Activated T-cell treated with anti-CD3 and anti-CD28 coated beads, Interleukin-2, amount 50 U/mL, for 24 hours (primary cell): ENCODE results near the gene ZFAND3.

Experiments used
- DNase-seq: peaks from one replicate; pipeline ENCODE4 v3.0.0-alpha.2; 2020
- H3K27ac Mint-ChIP-seq: 2 replicates; pipeline ENCODE4 v1.8.0; 2020; ENCODE audit warnings: mild to moderate bottlenecking, mixed read lengths
- H3K27me3 Mint-ChIP-seq: 2 replicates; pipeline ENCODE4 v1.8.0; 2020; ENCODE audit warnings: mixed read lengths
- H3K36me3 Mint-ChIP-seq: 2 replicates; pipeline ENCODE4 v1.8.0; 2020; ENCODE audit warnings: low read depth, mixed read lengths
- H3K4me1 Mint-ChIP-seq: 2 replicates; pipeline ENCODE4 v1.8.0; 2020; ENCODE audit warnings: low read depth, mixed read lengths
- H3K4me3 Mint-ChIP-seq: 2 replicates; pipeline ENCODE4 v1.8.0; 2020; ENCODE audit warnings: mild to moderate bottlenecking, moderate library complexity, mixed read lengths
- H3K9me3 Mint-ChIP-seq: 2 replicates; pipeline ENCODE4 v1.8.0; 2020; ENCODE audit warnings: mixed read lengths

Gene ZFAND3

DNA sequence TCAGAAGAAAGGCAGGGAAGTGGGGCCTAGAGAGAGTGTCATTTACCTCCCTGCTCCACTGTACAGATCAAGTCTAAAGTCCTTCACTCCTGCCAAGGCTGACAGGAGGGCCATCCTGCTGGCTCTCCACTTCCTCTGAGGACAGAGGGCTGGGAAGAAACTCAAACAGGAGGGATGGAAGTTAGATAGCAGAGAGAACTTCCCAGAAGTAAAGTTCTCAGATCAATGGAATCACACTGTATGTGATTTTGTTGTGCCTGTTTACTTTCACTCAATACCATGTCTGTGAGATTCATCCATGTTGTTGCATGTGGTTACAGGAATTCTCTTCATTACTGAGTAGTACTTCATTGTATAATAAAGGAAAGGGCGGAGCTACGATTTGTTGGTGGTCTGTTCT, 32.3 kb upstream of the ZFAND3 start:
- Mint-ChIP-seq H3K27me3 (peaks cover 33% of the 10 kb centered on the region), H3K36me3 (no peaks in the 10 kb centered on the region), H3K27ac (no peak overlapping the region), H3K9me3 (no peaks in the 10 kb centered on the region), H3K4me1 (peaks cover 27% of the 10 kb centered on the region), H3K4me3 (no peak overlapping the region)
- DNase-seq = no peak

DNA sequence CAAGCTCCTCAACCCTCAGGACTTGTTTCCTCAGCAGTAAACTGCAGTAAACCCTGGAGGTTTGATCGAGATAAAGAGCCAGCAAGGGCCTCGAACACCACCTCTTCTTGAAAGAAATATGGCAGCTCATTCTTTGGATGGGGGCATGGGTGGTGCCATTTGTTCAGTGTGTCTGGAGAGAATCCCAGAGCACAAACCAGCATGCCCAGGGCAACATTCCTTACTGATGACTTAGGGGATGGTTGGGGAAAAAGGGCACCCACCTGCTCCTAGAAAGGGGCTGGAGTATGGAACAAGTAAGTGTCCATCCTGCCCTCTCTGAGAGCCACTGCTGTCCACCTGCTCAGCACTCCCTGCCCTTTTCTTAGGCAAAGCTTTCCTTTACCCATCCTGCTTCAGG, 31.3 kb upstream of the ZFAND3 start:
- no peak overlapping the region for H3K27ac Mint-ChIP-seq

DNA sequence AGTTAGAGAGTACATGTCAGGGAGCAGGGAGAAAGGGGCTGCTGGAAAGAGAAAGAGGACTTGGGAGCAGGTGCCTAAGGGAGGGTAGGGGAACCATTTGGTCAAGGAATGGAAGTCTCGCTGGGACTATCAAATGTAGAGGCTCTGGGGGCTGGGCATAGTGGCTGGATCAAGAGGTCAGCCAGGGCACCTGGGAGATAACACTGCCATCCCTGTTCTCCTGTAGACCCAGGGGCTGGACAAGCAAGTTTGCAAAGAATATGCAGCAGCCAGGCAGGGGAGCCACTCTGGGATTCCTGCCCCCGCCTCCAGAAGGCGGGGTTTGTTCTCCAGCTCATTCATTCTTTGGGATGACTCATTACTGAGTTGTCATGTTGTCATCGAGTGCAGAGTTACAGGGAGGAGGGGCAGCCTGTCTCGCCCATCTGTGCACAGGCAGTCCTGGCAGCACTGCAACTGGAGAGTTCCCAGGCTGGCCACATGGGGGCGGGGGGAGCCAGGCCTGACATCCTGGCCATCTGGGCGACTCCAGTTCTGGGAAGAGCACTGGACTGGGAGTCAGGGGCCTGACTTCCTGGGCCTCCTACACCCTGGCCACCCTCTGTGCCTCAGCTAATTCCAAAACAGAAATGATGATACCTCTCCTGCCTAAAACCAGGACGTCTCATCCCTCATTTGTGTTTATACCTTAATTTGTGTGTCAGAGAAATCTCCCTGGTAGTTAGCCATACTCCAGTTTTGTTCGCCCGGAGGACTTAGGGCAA, 28.2 kb upstream of the ZFAND3 start:
- Mint-ChIP-seq H3K27me3 (no peaks in the 10 kb centered on the region), H3K27ac (no peak overlapping the region), H3K36me3 (no peaks in the 10 kb centered on the region), H3K4me1 (peaks cover 11% of the 10 kb centered on the region), H3K9me3 (no peaks in the 10 kb centered on the region), H3K4me3 (no peak overlapping the region)
- DNase-seq = peak; percentile 87

More for the DNA sequence above, 31.3 kb upstream of the ZFAND3 start:
- H3K9me3 Mint-ChIP-seq = no peaks in the 10 kb centered on the region
- peaks cover 21% of the 10 kb centered on the region for H3K4me1 Mint-ChIP-seq
- no peaks in the 10 kb centered on the region for H3K36me3 Mint-ChIP-seq
- no peak overlapping the region for H3K4me3 Mint-ChIP-seq
- H3K27me3 Mint-ChIP-seq = peaks cover 27% of the 10 kb centered on the region
- no peak for DNase-seq

DNA sequence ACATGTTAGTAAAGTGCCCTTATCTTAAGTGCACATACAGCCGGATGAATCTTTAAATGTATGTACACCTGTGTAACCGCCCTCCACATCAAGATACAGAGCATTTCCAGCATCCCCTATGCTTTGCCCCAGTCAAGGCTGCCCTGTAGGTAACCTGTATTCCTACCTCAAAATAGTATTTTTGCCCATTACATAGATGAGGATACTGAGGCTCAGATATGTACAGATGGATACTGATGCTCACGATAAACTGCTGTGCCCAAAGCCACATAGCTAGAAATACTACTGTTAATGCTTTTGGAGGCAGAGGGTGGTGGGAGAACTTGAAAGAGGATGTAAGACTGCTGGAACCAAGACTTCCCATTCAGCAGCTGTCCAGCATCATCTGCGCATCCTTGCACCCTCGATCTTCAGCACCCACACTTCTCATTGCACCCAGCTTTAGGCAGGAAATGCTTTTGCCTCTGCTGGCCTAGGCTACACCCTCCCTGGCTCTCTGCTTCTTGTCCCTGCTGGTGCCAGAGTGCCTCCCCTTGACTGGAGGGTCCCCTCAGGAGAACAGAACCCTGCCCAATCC, 27.0 kb upstream of the ZFAND3 start:
- H3K4me1 Mint-ChIP-seq = peaks cover 11% of the 10 kb centered on the region

DNA sequence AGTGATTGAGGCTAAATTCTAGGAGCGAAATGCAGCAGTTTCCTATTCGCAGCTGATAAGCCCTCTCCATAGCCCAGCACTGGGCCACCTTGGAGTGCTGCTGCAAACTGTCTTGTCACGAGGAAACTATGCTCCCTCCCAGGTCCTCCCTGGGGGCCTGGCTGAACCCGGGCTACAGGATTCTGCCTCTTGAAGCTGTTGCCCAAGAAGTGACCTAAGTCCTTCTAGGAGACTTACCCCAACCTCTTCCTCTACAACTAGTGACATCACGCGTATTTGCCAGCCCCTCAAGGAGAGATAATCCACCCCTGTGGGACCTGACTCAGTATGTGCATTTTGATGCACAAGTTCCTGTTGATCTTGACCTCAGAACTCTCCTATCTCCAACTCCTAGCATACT, 26.5 kb upstream of the ZFAND3 start:
- no peak for DNase-seq
- Mint-ChIP-seq H3K36me3 (no peaks in the 10 kb centered on the region), H3K4me3 (no peak overlapping the region), H3K27ac (no peak overlapping the region), H3K4me1 (peaks cover 11% of the 10 kb centered on the region), H3K9me3 (no peaks in the 10 kb centered on the region), H3K27me3 (no peaks in the 10 kb centered on the region)

More for the DNA sequence above, 27.0 kb upstream of the ZFAND3 start:
- Mint-ChIP-seq H3K36me3 (no peaks in the 10 kb centered on the region), H3K9me3 (no peaks in the 10 kb centered on the region), H3K4me3 (no peak overlapping the region), H3K27me3 (no peaks in the 10 kb centered on the region), H3K27ac (no peak overlapping the region)
- DNase-seq = no peak

DNA sequence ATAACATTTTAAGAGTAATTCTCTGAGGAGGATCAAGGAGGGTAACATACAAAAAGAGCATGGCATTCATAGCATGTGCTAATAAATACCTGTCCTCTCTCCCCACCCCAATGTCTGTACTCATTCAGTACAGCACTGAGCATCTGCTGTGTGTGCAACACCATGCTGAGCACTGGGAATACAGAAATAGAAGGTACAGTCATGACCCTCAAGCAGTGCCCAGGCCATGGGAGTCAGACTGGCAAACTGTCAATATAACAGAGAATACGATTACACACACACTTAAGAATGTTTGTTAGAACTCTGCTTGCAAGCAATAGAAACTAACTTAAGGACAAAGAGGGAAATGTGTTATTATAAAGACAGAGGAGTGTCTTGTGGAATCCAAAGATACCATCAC, 24.7 kb upstream of the ZFAND3 start:
- H3K36me3 Mint-ChIP-seq = no peaks in the 10 kb centered on the region

DNA sequence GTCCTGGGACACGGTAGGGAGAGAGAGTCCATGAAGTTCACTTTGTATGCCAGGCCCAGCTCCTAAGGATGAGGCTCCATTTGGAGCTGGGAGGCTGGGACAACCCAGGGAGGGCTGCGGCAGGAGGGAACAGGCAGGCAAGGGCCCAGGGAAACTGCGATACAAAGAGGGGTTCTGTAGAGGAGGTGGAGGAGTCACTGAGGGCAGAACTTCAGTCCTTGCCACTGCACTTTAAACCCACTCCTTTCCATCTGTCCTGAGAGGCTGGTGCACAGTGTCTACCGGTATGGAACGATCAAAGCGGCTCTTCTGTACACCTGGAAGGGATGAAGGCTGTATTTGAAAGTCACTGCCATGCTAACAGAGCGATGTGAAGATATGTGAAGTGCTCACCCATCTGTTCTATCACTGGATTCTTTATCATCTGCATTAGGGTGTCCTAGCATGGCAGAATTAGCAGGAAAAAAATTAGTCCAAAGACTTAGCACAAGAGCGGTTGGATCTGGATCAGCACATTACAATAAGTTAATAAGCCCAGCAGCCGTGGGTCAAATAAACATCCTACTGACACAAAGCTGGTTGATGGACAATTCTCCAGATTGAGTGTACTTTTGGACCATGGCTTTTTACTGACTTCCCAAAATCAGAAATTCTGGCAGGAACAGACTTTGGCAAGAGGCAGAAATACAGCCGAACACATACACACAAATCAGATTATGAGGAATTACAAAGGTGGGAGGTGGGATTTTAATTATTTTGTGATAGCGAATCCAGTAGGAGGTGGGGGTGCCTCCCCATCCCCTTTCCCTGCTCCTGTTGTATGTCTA, 20.9 kb upstream of the ZFAND3 start:
- no peaks in the 10 kb centered on the region for H3K27me3 Mint-ChIP-seq
- no peaks in the 10 kb centered on the region for H3K9me3 Mint-ChIP-seq
- no peaks in the 10 kb centered on the region for H3K36me3 Mint-ChIP-seq
- no peak overlapping the region for H3K27ac Mint-ChIP-seq
- peaks cover 2% of the 10 kb centered on the region for H3K4me1 Mint-ChIP-seq
- DNase-seq = no peak
- H3K4me3 Mint-ChIP-seq = no peak overlapping the region

More for the DNA sequence above, 24.7 kb upstream of the ZFAND3 start:
- Mint-ChIP-seq H3K4me3 (no peak overlapping the region), H3K27me3 (no peaks in the 10 kb centered on the region), H3K27ac (no peak overlapping the region), H3K9me3 (no peaks in the 10 kb centered on the region), H3K4me1 (peaks cover 11% of the 10 kb centered on the region)
- no peak for DNase-seq

DNA sequence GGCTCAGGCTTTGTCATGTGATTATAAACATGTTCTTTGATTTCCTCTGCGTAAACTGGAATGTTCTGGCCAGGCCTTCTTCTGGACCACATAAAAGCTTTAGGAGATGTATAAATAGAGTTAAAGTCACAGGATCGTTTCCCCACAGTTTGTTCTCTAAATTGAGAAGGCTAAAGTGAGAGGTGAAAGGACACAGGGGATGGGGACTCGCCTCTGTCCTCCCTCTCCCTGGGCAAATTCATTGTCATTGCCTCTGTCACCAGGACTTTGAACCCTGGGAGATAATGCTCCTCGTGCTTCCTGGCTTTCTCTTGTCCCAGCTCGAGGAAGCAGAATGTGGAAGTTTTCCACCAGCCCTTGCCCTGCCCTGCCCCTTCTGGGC, 20.3 kb upstream of the ZFAND3 start:
- no peak overlapping the region for H3K27ac Mint-ChIP-seq
- no peak for DNase-seq
- H3K9me3 Mint-ChIP-seq = no peaks in the 10 kb centered on the region
- peaks cover 2% of the 10 kb centered on the region for H3K4me1 Mint-ChIP-seq
- H3K27me3 Mint-ChIP-seq = no peaks in the 10 kb centered on the region
- H3K36me3 Mint-ChIP-seq = no peaks in the 10 kb centered on the region
- H3K4me3 Mint-ChIP-seq = no peak overlapping the region

DNA sequence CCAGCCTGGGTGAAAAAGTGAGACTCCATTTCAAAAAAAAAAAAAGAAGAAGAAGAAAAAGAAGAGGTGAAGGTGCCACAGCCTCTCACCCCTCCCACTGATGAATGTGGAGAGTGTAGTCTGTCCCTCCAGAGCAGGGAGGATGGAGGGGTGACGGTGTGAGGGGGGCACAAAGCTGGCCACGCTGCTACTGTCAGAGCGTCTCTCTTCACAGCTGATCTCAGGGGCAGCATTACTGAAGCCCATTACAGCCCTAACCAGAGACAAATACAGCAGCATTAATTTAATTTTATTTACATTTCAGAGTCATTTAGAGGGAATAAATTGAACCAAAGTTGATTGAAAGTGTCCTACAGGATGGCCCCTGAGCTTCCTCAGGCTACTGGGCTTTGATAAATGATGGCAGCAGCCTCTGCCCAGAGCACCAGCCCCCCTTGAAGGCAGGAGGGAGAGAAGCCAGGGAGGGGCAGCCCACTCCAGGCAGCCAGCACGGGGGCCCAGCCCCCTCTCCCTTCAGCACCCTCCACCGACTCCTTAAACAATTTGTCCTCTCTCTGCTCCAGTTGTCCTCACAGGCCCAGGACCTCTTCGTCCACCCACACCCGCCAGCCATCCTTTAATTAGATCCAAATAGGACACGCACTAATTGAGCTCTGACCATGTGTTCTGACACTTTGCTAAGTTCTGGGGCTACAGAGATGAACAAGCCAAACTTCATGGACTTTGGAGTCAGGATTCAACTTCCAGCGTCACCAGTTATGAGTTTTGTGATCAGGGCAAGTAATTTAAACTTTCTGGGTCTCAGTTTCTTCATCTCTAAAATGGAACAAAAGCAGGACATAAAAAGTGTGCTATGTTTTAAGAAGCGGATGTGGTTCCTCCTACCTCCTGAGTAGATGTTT, 18.6 kb upstream of the ZFAND3 start:
- Mint-ChIP-seq H3K27me3 (no peaks in the 10 kb centered on the region), H3K9me3 (no peaks in the 10 kb centered on the region), H3K36me3 (no peaks in the 10 kb centered on the region), H3K27ac (no peak overlapping the region), H3K4me1 (peaks cover 2% of the 10 kb centered on the region), H3K4me3 (no peak overlapping the region)
- no peak for DNase-seq

DNA sequence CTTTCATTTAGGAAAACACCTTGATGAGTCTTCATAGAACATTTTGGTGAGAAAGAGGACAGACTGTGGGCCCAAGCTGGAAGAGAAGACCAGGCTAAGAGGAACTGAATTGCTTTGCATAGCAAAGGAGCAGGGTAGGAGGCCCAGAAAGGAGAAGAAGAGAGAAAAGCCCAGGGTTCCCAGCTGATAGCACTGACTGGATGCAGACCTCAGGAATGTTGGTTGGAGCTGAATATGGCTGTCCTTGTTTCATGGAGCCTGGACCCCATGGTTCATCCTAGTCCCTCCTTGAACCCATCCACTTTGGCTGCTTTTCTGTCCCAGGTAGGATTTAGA, 18.0 kb upstream of the ZFAND3 start:
- no peak overlapping the region for H3K27ac Mint-ChIP-seq

DNA sequence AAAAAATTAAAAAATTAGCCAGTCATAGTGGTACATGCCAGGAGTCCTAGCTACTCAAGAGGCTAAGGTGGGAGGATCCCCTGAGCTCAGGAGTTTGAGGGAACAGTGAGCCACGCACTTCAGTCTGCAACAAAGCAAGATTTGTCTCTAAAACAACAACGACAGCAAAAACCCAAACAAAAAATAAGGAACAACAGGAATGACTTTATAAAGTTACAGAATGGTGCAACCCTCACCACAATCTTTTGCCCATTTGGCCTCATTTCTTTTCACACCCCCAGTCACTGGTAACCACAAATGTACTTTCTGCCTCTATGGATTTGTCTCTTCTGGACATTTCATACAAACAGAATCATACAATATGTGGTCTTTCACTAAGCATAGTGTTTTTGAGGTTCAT, 16.7 kb upstream of the ZFAND3 start:
- no peak for DNase-seq
- H3K9me3 Mint-ChIP-seq = no peaks in the 10 kb centered on the region
- H3K4me1 Mint-ChIP-seq = peaks cover 2% of the 10 kb centered on the region
- H3K27me3 Mint-ChIP-seq = no peaks in the 10 kb centered on the region
- H3K27ac Mint-ChIP-seq = no peak overlapping the region
- H3K36me3 Mint-ChIP-seq = no peaks in the 10 kb centered on the region
- H3K4me3 Mint-ChIP-seq = no peak overlapping the region

More for the DNA sequence above, 18.0 kb upstream of the ZFAND3 start:
- DNase-seq = no peak
- H3K9me3 Mint-ChIP-seq = no peaks in the 10 kb centered on the region
- no peak overlapping the region for H3K4me3 Mint-ChIP-seq
- H3K4me1 Mint-ChIP-seq = peaks cover 2% of the 10 kb centered on the region
- H3K36me3 Mint-ChIP-seq = no peaks in the 10 kb centered on the region
- no peaks in the 10 kb centered on the region for H3K27me3 Mint-ChIP-seq

DNA sequence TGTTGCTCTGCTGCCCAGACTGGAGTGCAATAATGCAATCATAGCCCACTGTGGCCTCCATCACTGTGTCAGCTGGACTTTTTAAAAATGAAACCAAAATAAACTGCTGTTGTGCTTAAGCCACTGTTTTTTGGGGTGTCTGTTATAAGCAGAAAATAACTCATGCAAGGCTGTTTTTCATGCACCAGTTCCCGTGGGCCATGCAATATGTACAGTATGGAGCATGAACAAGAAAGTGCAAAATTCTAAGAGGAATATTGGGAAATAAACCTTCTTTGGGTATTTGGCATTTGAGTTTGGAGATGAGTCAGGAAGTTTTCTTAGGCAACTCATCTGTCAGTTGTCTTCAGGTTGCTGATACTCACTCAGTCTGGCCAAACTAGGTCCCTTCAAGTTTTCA, 14.9 kb upstream of the ZFAND3 start:
- Mint-ChIP-seq H3K4me3 (no peak overlapping the region), H3K27ac (no peak overlapping the region), H3K4me1 (peaks cover 2% of the 10 kb centered on the region), H3K36me3 (no peaks in the 10 kb centered on the region), H3K27me3 (peaks cover 5% of the 10 kb centered on the region), H3K9me3 (no peaks in the 10 kb centered on the region)
- DNase-seq = no peak

DNA sequence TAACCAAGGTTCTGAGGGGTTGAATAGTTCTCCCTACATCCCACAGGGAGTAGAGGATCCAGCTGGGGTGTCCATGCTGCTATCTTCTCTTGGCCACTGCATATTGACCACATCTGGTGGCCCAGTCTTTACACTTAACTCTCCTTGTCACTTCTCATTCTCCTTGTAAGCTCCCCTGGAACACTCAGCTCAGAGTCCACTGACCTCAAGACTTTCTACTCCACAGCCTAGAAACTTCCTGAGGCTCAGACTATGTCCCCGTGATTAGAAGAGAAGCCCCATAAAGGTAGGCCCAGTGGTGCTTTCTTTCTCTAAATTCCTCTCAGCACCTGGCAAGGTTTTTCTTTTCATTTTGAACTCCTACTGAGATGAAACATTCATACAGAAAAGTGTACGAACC, 13.3 kb upstream of the ZFAND3 start:
- H3K4me1 Mint-ChIP-seq = peaks cover 2% of the 10 kb centered on the region
- H3K27me3 Mint-ChIP-seq = peaks cover 7% of the 10 kb centered on the region

DNA sequence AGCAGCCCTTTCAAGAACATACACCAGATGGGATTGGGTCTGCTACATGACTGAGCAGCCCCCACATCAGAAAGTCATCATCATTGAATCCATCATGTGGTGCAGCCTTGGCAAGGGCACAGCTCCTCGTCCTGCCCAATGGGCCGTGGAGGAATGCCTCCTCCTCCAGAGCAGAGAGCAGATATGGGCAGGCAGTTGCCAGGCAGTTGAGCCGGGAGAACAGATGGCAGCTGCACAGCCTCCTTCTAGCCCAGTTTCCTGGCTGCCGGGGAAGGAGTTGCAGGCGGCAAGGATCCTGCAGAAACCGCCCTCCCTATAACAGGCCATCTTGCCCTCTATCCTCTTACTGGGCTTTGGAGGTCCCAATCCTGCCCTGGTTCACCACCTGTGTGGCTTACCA, 11.9 kb upstream of the ZFAND3 start:
- no peak overlapping the region for H3K4me3 Mint-ChIP-seq
- H3K36me3 Mint-ChIP-seq = no peaks in the 10 kb centered on the region
- peaks cover 7% of the 10 kb centered on the region for H3K27me3 Mint-ChIP-seq
- no peaks in the 10 kb centered on the region for H3K4me1 Mint-ChIP-seq
- no peaks in the 10 kb centered on the region for H3K9me3 Mint-ChIP-seq
- DNase-seq = no peak
- no peak overlapping the region for H3K27ac Mint-ChIP-seq

More for the DNA sequence above, 13.3 kb upstream of the ZFAND3 start:
- Mint-ChIP-seq H3K9me3 (no peaks in the 10 kb centered on the region), H3K27ac (no peak overlapping the region), H3K4me3 (no peak overlapping the region), H3K36me3 (no peaks in the 10 kb centered on the region)
- DNase-seq = no peak
